GM12878 (cell line): ENCODE data around the gene BMI1. TPM values are rescaled to one million over a fixed set of nuclear protein-coding genes. Genes with fewer than 3 reads are reported as not detected.

ENCODE experiments used
- ATAC-seq: fragments of 200-7000 bp; cut with Tn5 transposase; 3 replicates; pipeline ENCODE4 v1.9.1; 2020; ENCODE audit warnings: mild to moderate bottlenecking, moderate library complexity
- BruUV-seq: library from RNA; stranded (reverse); fragments of 400-500 nt; replicated peaks from 2 replicates; lab custom pipeline; 2021; lab: Mats Ljungman, UMichigan
- CTCF ChIA-PET: fragments of 300-600 bp; sonication (Branson Sonifier 250); formaldehyde crosslinking; extraction: SDS; loops from one replicate; lab custom pipeline; 2021; ENCODE audit warnings: inconsistent platforms; lab: Yijun Ruan, JAX
- POLR2A ChIA-PET: fragments of 350-600 bp; formaldehyde crosslinking; extraction: SDS; loops from one replicate; lab custom pipeline; 2021; ENCODE audit warnings: inconsistent platforms; lab: Charles Lee
- RAD21 ChIA-PET: fragments of 300-600 bp; sonication (Branson Sonifier 250); formaldehyde crosslinking; loops from one replicate; lab custom pipeline; 2023; ENCODE audit warnings: antibody characterized with exemption; ENCODE audit not compliant: unreplicated experiment; lab: Charles Lee
- SMC1A ChIA-PET: fragments of 300-600 bp; sonication (Branson Sonifier 250); formaldehyde crosslinking; loops from one replicate; lab custom pipeline; 2023; ENCODE audit not compliant: unreplicated experiment, uncharacterized antibody; lab: Charles Lee
- DNase-seq: peaks from one replicate; pipeline ENCODE4 v3.0.0-alpha.2; 2011; ENCODE audit warnings: low read depth, low spot score
- FAIRE-seq: peaks from 3 replicates; lab custom pipeline; 2011; peaks lifted over from hg19 to GRCh38; lab: Jason Lieb, UNC
- H2AFZ ChIP-seq: 2 replicates; pipeline ENCODE4 v1.6.0; 2011; ENCODE audit warnings: low read depth, low read length, control low read depth; ENCODE audit not compliant: control insufficient read depth
- H3K27ac ChIP-seq: 2 replicates; pipeline ENCODE4 v1.5.1; 2011; ENCODE audit warnings: control low read depth; ENCODE audit not compliant: control insufficient read depth, insufficient read depth
- H3K27me3 ChIP-seq, 2 experiments: replicated peaks in 1 of 2; 2 replicates each; pipeline versions ENCODE4 v1.6.0 to v1.6.1; 2011; ENCODE audit warnings: low read length in 1 of 2; ENCODE audit not compliant: control insufficient read depth in 2 of 2, insufficient read depth in 2 of 2
- H3K36me3 ChIP-seq, 2 experiments: 2 replicates each; pipeline ENCODE4 v1.5.1; 2011; ENCODE audit warnings: low read length in 1 of 2; ENCODE audit not compliant: control insufficient read depth in 2 of 2, insufficient read depth in 2 of 2
- H3K4me1 ChIP-seq: 2 replicates; pipeline ENCODE4 v1.6.1; 2011; ENCODE audit warnings: mild to moderate bottlenecking, low read length, moderate library complexity, mixed read lengths; ENCODE audit not compliant: control insufficient read depth, insufficient read depth
- H3K4me2 ChIP-seq: 2 replicates; pipeline ENCODE4 v1.6.0; 2011; ENCODE audit warnings: control low read depth; ENCODE audit not compliant: control insufficient read depth, insufficient read depth
- H3K4me3 ChIP-seq: fragments of 200-600 bp; sonication (generic); 2 replicates; pipeline ENCODE4 v1.5.1; 2016
- H3K79me2 ChIP-seq: 2 replicates; pipeline ENCODE4 v1.6.0; 2011; ENCODE audit warnings: low read length; ENCODE audit not compliant: control insufficient read depth, insufficient read depth
- H3K9ac ChIP-seq: 2 replicates; pipeline ENCODE4 v1.8.0; 2011; ENCODE audit warnings: low read length, control low read depth, mixed read lengths; ENCODE audit not compliant: control insufficient read depth, insufficient read depth
- H3K9me3 ChIP-seq: replicated peaks from 3 replicates; pipeline ENCODE4 v1.5.1; 2011; ENCODE audit warnings: mild to moderate bottlenecking, low read length; ENCODE audit not compliant: control insufficient read depth, insufficient read depth
- H4K20me1 ChIP-seq: 2 replicates; pipeline ENCODE4 v1.6.0; 2011; ENCODE audit not compliant: control insufficient read depth, insufficient read depth
- BHLHE40 ChIP-seq, 2 experiments: fragments of 450-650 bp in 1 of 2; IDR thresholded peaks; 2 replicates each; pipeline ENCODE4 v1.6.1; 2011 to 2017; ENCODE audit warnings: low read depth in 2 of 2, borderline replicate concordance in 1 of 2, improper control_type of control experiment in 1 of 2, low read length in 1 of 2, mild to moderate bottlenecking in 1 of 2
- BRCA1 ChIP-seq: IDR thresholded peaks from 2 replicates; pipeline ENCODE4 v1.6.1; 2011; ENCODE audit warnings: low read depth, low read length, improper control_type of control experiment
- CHD2 ChIP-seq: IDR thresholded peaks from 2 replicates; pipeline ENCODE4 v1.6.1; 2011; ENCODE audit warnings: low read depth, low read length, improper control_type of control experiment, borderline replicate concordance
- FOS ChIP-seq: IDR thresholded peaks from 3 replicates; pipeline ENCODE4 v1.6.1; 2011; ENCODE audit warnings: borderline replicate concordance; ENCODE audit not compliant: insufficient read length; ENCODE audit errors: extremely low read depth
- KAT2A ChIP-seq: conservative IDR thresholded peaks from 2 replicates; pipeline ENCODE4 v1.6.1; 2011; ENCODE audit warnings: low read depth, low read length; ENCODE audit not compliant: control insufficient read depth
- NR2C2 ChIP-seq: IDR thresholded peaks from 2 replicates; pipeline ENCODE4 v1.6.1; 2011; ENCODE audit warnings: borderline replicate concordance, low read depth; ENCODE audit not compliant: control insufficient read depth, insufficient read length
- NRF1 ChIP-seq: conservative IDR thresholded peaks from 2 replicates; pipeline ENCODE4 v1.6.1; 2011; ENCODE audit warnings: mild to moderate bottlenecking, low read depth, low read length, improper control_type of control experiment
- RAD21 ChIP-seq: IDR thresholded peaks from 2 replicates; pipeline ENCODE4 v1.6.1; 2011; ENCODE audit warnings: mild to moderate bottlenecking, low read depth, low read length, moderate library complexity; ENCODE audit not compliant: insufficient read depth
- SUPT20H ChIP-seq: IDR thresholded peaks from 2 replicates; pipeline ENCODE4 v1.6.1; 2011; ENCODE audit warnings: low read depth, mild to moderate bottlenecking, low read length, moderate library complexity, borderline replicate concordance; ENCODE audit not compliant: control insufficient read depth
- WGBS: methylation state at CpG from one replicate; pipeline ENCODE4 v1.1.6; 2016; ENCODE audit warnings: low lambda C conversion rate; ENCODE audit not compliant: insufficient replicate concordance, insufficient coverage; ENCODE audit errors: missing lambda C conversion rate; 5-methylcytosine and 5-hydroxymethylcytosine counted together
- in situ Hi-C: fragments of 300-500 bp; cut with MboI; formaldehyde crosslinking; loops from 9 replicates; pipeline ENCODE4 v1.14.3; 2018; ENCODE audit warnings: mixed read lengths
- intact Hi-C: fragments of 100-400 bp; cut with micrococcal nuclease; formaldehyde crosslinking; loops from one replicate; pipeline ENCODE4 v1.14.2; 2022; ENCODE audit not compliant: unreplicated experiment
- polyA plus RNA-seq, 11 experiments: library from polyadenylated mRNA; depleted of rRNA in 4 of 11; unstranded in 6 of 11; stranded (reverse) in 5 of 11; fragments of >200 nt; fragmentation: Nextera tagmentation in 4 of 11; fragmentation: Illumina TruSeq in 1 of 11; extraction: Ambion mirVana in 4 of 11; extraction: Trizol in 1 of 11; gene quantifications; 1 replicate in 1 of 11; 2 replicates in 10 of 11; pipeline versions ENCODE4 v1.2.1 to v1.2.3, GENCODE V29; 2011 to 2016; ENCODE audit warnings: inconsistent platforms in 2 of 11, missing spikeins in 2 of 11, low read depth in 1 of 11
- total RNA-seq, 4 experiments: library from RNA; depleted of rRNA in 3 of 4; stranded (reverse); fragments of >200 nt in 3 of 4; fragmentation: Illumina TruSeq in 1 of 4; extraction: Trizol in 1 of 4; gene quantifications; 2 replicates each; pipeline versions ENCODE4 v1.2.1 to v1.2.3, GENCODE V29; 2013 to 2021
- TF ChIP-seq, protein P1 (sequence below): fragments of 450-650 bp; IDR thresholded peaks from 2 replicates; pipeline ENCODE4 v1.6.1; 2016; ENCODE audit warnings: mild to moderate bottlenecking
- TF ChIP-seq, protein P2 (sequence below): fragments of 450-650 bp; IDR thresholded peaks from 2 replicates; pipeline ENCODE4 v1.6.1; 2017; ENCODE audit warnings: borderline replicate concordance

Gene BMI1
- total and polyA plus RNA-seq, 10 of the 15 experiments (the other 5 are each of a cell fraction or from before 2014, with no cell fraction given) = 8.0 to 49.7 (median 25.8) TPM

GRCh38 chr10:22372917-22373316 lies 52.0 kb downstream of the BMI1 start:
- intact Hi-C loops = no loop called here
- CTCF ChIA-PET = no interaction called here

More at GRCh38 chr10:22372917-22373316, 52.0 kb downstream of the BMI1 start:
- ChIA-PET POLR2A (no interaction called here), RAD21 (interaction anchor here (0.6 kb wide), 1 partner anchor 89 kb away, joined by 4 read pairs; no protein-coding TSS in a partner anchor), SMC1A (interaction anchor here (1.1 to 1.5 kb wide), 4 partner anchors 10 to 57 kb away, joined by 3 to 5 read pairs (median 4); partner anchors contain the start of gene COMMD3)
- Histone ChIP-seq H4K20me1 (no peaks in the 10 kb centered on the region), H2AFZ (no peak overlapping the region), H3K79me2 (no peaks in the 10 kb centered on the region), H3K9ac (no peak overlapping the region), H3K36me3 (no peaks in the 10 kb centered on the region), H3K27ac (no peak overlapping the region), H3K4me2 (no peak overlapping the region), H3K4me1 (peaks cover 14% of the 10 kb centered on the region), H3K9me3 (no peaks in the 10 kb centered on the region), H3K27me3 (no peaks in the 10 kb centered on the region), H3K4me3 (no peak overlapping the region)
- WGBS = 87% methylated on average over 9 of the region's 9 CpGs
- FAIRE-seq (no peak), ATAC-seq (no peak), DNase-seq (no peak)
- no peak for TF ChIP-seq KAT2A
- TF ChIP-seq FOS = no peak
- no peak for TF ChIP-seq NRF1
- TF ChIP-seq BRCA1 = no peak
- TF ChIP-seq, protein P1, sequence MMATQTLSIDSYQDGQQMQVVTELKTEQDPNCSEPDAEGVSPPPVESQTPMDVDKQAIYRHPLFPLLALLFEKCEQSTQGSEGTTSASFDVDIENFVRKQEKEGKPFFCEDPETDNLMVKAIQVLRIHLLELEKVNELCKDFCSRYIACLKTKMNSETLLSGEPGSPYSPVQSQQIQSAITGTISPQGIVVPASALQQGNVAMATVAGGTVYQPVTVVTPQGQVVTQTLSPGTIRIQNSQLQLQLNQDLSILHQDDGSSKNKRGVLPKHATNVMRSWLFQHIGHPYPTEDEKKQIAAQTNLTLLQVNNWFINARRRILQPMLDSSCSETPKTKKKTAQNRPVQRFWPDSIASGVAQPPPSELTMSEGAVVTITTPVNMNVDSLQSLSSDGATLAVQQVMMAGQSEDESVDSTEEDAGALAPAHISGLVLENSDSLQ = no peak
- no peak for TF ChIP-seq CHD2
- TF ChIP-seq, protein P2, sequence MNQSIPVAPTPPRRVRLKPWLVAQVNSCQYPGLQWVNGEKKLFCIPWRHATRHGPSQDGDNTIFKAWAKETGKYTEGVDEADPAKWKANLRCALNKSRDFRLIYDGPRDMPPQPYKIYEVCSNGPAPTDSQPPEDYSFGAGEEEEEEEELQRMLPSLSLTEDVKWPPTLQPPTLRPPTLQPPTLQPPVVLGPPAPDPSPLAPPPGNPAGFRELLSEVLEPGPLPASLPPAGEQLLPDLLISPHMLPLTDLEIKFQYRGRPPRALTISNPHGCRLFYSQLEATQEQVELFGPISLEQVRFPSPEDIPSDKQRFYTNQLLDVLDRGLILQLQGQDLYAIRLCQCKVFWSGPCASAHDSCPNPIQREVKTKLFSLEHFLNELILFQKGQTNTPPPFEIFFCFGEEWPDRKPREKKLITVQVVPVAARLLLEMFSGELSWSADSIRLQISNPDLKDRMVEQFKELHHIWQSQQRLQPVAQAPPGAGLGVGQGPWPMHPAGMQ = no peak
- no peak for TF ChIP-seq SUPT20H
- no peak for TF ChIP-seq BHLHE40 (IDR thresholded peaks at IDR 0.05; ENCODE audit: borderline replicate concordance in 1 of 2, low read depth in 2 of 2, low read length in 1 of 2)
- no peak for TF ChIP-seq NR2C2
- TF ChIP-seq RAD21 = no peak
- in situ Hi-C loops = no loop called here
- BruUV-seq = no TSS peak
